MV-4-11 (cell line): ENCODE data around the gene AGRP.
"Not testable (repeated sequence)": the region's sequence is repeated elsewhere in the genome, so short reads cannot be mapped to it uniquely, and the experiment has no call there.

Experiments used
- DNase-seq: peaks from one replicate; lab custom pipeline; 2025; lab: John Stamatoyannopoulos, UW

The AGRP gene

GRCh38 chr16:67504031-67505021 lies 21.0 kb upstream of the AGRP start:
- peak; percentile 63 for DNase-seq

- DNase-seq, result no peak
Measured at GRCh38 chr16:67499106-67499505, 15.8 kb upstream of the AGRP start.

- peak; percentile 90 for DNase-seq
Measured at GRCh38 chr16:67490335-67491096, 7.2 kb upstream of the AGRP start.

GRCh38 chr16:67489401-67490083 lies 6.2 kb upstream of the AGRP start:
- no peak for DNase-seq

GRCh38 chr16:67487561-67487960 lies 4.2 kb upstream of the AGRP start:
- not testable (repeated sequence) for DNase-seq

- peak; percentile 52 for DNase-seq
Measured at GRCh38 chr16:67486805-67487204, 3.5 kb upstream of the AGRP start.

- no peak for DNase-seq
Measured at GRCh38 chr16:67483731-67484525, 581 bp upstream of the AGRP start.

GRCh38 chr16:67482233-67482924 lies 968 bp downstream of the AGRP start:
- DNase-seq, result no peak

GRCh38 chr16:67481561-67482232 lies 1.6 kb downstream of the AGRP start:
- DNase-seq, result peak; percentile 49

- peak; percentile 98 for DNase-seq
Measured at GRCh38 chr16:67480833-67481560, 2.4 kb downstream of the AGRP start, which contains the start of gene ATP6V0D1. ATP6V0D1 (minus strand) TSS chr16:67481157; CDS start chr16:67481086, 71 bp downstream.

GRCh38 chr16:67477960-67478554 lies 5.3 kb downstream of the AGRP start:
- DNase-seq, result no peak

- peak; percentile 65 for DNase-seq
Measured at GRCh38 chr16:67474551-67475455, 8.5 kb downstream of the AGRP start.

- DNase-seq, result no peak
Measured at GRCh38 chr16:67471758-67472384, 11.5 kb downstream of the AGRP start.

GRCh38 chr16:67470359-67470758 lies 13.0 kb downstream of the AGRP start:
- DNase-seq, result no peak

- no peak for DNase-seq
Measured at GRCh38 chr16:67468731-67469130, 14.6 kb downstream of the AGRP start.

- DNase-seq, result no peak
Measured at GRCh38 chr16:67466581-67466980, 16.8 kb downstream of the AGRP start.

GRCh38 chr16:67464565-67464964 lies 18.8 kb downstream of the AGRP start:
- DNase-seq, result no peak
